ENCODE data around the gene WWOX.

WWOX gene

GRCh38 chr16:78786635-78787034 lies 687.2 kb downstream of the WWOX start:
- H3K4me3 ChIP-seq, result no peak overlapping the region
- H3K27ac ChIP-seq, result no peak overlapping the region
- DNase-seq (ENCODE audit: low spot score), result no peak
- no peak for TF ChIP-seq CTCF (IDR thresholded peaks at IDR 0.05)

GRCh38 chr16:78788276-78788675 lies 688.8 kb downstream of the WWOX start:
- TF ChIP-seq CTCF (IDR thresholded peaks at IDR 0.05), result no peak
- no peak for DNase-seq (ENCODE audit: low spot score)
- no peak overlapping the region for H3K4me3 ChIP-seq

GRCh38 chr16:78788696-78789095 lies 689.2 kb downstream of the WWOX start:
- no peak for TF ChIP-seq CTCF (IDR thresholded peaks at IDR 0.05)
- no peak overlapping the region for H3K4me3 ChIP-seq

More at GRCh38 chr16:78788276-78788675, 688.8 kb downstream of the WWOX start:
- H3K27ac ChIP-seq, result no peak overlapping the region

GRCh38 chr16:78789561-78789960 lies 690.1 kb downstream of the WWOX start:
- H3K4me3 ChIP-seq, result no peak overlapping the region
- DNase-seq (ENCODE audit: low spot score), result no peak
- no peak for TF ChIP-seq CTCF (IDR thresholded peaks at IDR 0.05)

More at GRCh38 chr16:78788696-78789095, 689.2 kb downstream of the WWOX start:
- DNase-seq (ENCODE audit: low spot score), result no peak
- no peak overlapping the region for H3K27ac ChIP-seq

GRCh38 chr16:78791011-78791410 lies 691.6 kb downstream of the WWOX start:
- Histone ChIP-seq H3K27ac (no peak overlapping the region), H3K4me3 (no peak overlapping the region)
- DNase-seq (ENCODE audit: low spot score), result no peak
- TF ChIP-seq CTCF (IDR thresholded peaks at IDR 0.05), result no peak

More at GRCh38 chr16:78789561-78789960, 690.1 kb downstream of the WWOX start:
- no peak overlapping the region for H3K27ac ChIP-seq

GRCh38 chr16:78791926-78792325 lies 692.5 kb downstream of the WWOX start:
- H3K27ac ChIP-seq, result no peak overlapping the region
- no peak for TF ChIP-seq CTCF (IDR thresholded peaks at IDR 0.05)
- H3K4me3 ChIP-seq, result no peak overlapping the region
- no peak for DNase-seq (ENCODE audit: low spot score)

- no peak overlapping the region for H3K4me3 ChIP-seq
- DNase-seq (ENCODE audit: low spot score), result no peak
- no peak for TF ChIP-seq CTCF (IDR thresholded peaks at IDR 0.05)
- H3K27ac ChIP-seq, result no peak overlapping the region
Observed at GRCh38 chr16:78792952-78793351, 693.5 kb downstream of the WWOX start.

Measured in coronary artery (tissue), 2 donors.